K562 (cell line): ENCODE measurements around the gene SDHC. TPM values are rescaled to one million over a fixed set of nuclear protein-coding genes. Genes with fewer than 3 reads are reported as not detected.

Experiments
- CTBP1 ChIP-seq: fragments of 450-650 bp; IDR thresholded peaks from 2 replicates; pipeline ENCODE4 v1.6.1; 2016; ENCODE audit warnings: borderline replicate concordance
- CTCF ChIP-seq, 3 experiments: IDR thresholded peaks in 2 of 3; conservative IDR thresholded peaks in 1 of 3; 2 replicates each; pipeline ENCODE4 v1.5.1; 2011 to 2012; ENCODE audit warnings: low read length in 3 of 3, mild to moderate bottlenecking in 3 of 3, control low read depth in 2 of 3, improper control_type of control experiment in 1 of 3, inconsistent platforms in 1 of 3, low read depth in 1 of 3, mixed read lengths in 1 of 3, moderate library complexity in 1 of 3; ENCODE audit not compliant: insufficient read depth in 2 of 3
- ESRRA ChIP-seq: fragments of 450-650 bp; IDR thresholded peaks from 2 replicates; pipeline ENCODE4 v1.6.1; 2014; ENCODE audit warnings: low read depth, mild to moderate bottlenecking, moderate library complexity, borderline replicate concordance
- FOXJ3 ChIP-seq: sonication (generic); formaldehyde crosslinking; IDR thresholded peaks from 2 replicates; pipeline ENCODE4 v1.4.0; 2020; ENCODE audit warnings: mild to moderate bottlenecking, missing genetic modification reagents
- HDAC3 ChIP-seq: fragments of 450-650 bp; IDR thresholded peaks from 2 replicates; pipeline ENCODE4 v1.6.1; 2018; ENCODE audit warnings: borderline replicate concordance, mild to moderate bottlenecking, moderate library complexity; ENCODE audit not compliant: partially characterized antibody
- KDM1A ChIP-seq, 2 experiments: fragments of 450-650 bp; IDR thresholded peaks; 2 replicates each; pipeline ENCODE4 v1.6.1; 2016; ENCODE audit warnings: mild to moderate bottlenecking in 2 of 2
- NFE2 ChIP-seq: IDR thresholded peaks from 2 replicates; pipeline ENCODE4 v1.6.1; 2014; ENCODE audit warnings: antibody characterized with exemption, low read depth
- PHF20 ChIP-seq: fragments of 450-650 bp; IDR thresholded peaks from 2 replicates; pipeline ENCODE4 v1.6.1; 2018; ENCODE audit not compliant: partially characterized antibody
- POLR2AphosphoS5 ChIP-seq: IDR thresholded peaks from 2 replicates; pipeline ENCODE4 v1.6.1; 2011; ENCODE audit warnings: mild to moderate bottlenecking, low read depth, low read length, moderate library complexity; ENCODE audit not compliant: control insufficient read depth, insufficient read depth
- PRDM10 ChIP-seq: fragments of 450-650 bp; IDR thresholded peaks from 2 replicates; pipeline ENCODE4 v1.6.1; 2018; ENCODE audit not compliant: partially characterized antibody
- PRMT5 ChIP-seq: sonication (generic); formaldehyde crosslinking; IDR thresholded peaks from 2 replicates; pipeline ENCODE4 v1.5.0; 2020; ENCODE audit warnings: missing genetic modification reagents
- RAD21 ChIP-seq, 2 experiments: fragments of 250-450 bp in 1 of 2; fragments of 450-650 bp in 1 of 2; sonication (Bioruptor Pico) in 1 of 2; formaldehyde crosslinking in 1 of 2; IDR thresholded peaks in 1 of 2; conservative IDR thresholded peaks in 1 of 2; 2 replicates each; pipeline versions ENCODE4 v1.4.0 to v1.8.0; 2020 to 2022; ENCODE audit warnings: mild to moderate bottlenecking in 2 of 2, moderate library complexity in 1 of 2
- SAP30 ChIP-seq: fragments of 200-600 bp; sonication (generic); IDR thresholded peaks from 2 replicates; pipeline ENCODE4 v1.6.1; 2012; ENCODE audit warnings: borderline replicate concordance, low read depth, mild to moderate bottlenecking, moderate library complexity, low read length, control low read depth, inconsistent platforms; ENCODE audit not compliant: insufficient read depth, poor library complexity, severe bottlenecking
- SMAD1 ChIP-seq: fragments of 150-350 bp; IDR thresholded peaks from 2 replicates; pipeline ENCODE4 v1.6.1; 2014; ENCODE audit warnings: low read length, low read depth; ENCODE audit not compliant: partially characterized antibody
- TAF9B ChIP-seq: fragments of 450-650 bp; IDR thresholded peaks from 2 replicates; pipeline ENCODE4 v1.6.1; 2018; ENCODE audit warnings: mild to moderate bottlenecking; ENCODE audit not compliant: partially characterized antibody
- TRIM24 ChIP-seq, 2 experiments: fragments of 450-650 bp; IDR thresholded peaks; 2 replicates each; pipeline ENCODE4 v1.6.1; 2016
- XRCC5 ChIP-seq: fragments of 200-400 bp; formaldehyde crosslinking; IDR thresholded peaks from 2 replicates; pipeline ENCODE4 v1.6.1; 2017; ENCODE audit warnings: low read depth, mild to moderate bottlenecking, low read length
- ZNF512 ChIP-seq: IDR thresholded peaks from 2 replicates; pipeline ENCODE4 v1.6.1; 2016; ENCODE audit warnings: missing genetic modification characterization, missing compliant biosample characterization
- ZNF785 ChIP-seq: fragments of 250-450 bp; sonication (Bioruptor Pico); IDR thresholded peaks from 2 replicates; pipeline ENCODE4 v1.4.0; 2020; ENCODE audit warnings: mild to moderate bottlenecking
- ZNF79 ChIP-seq: fragments of 250-450 bp; sonication (Bioruptor Pico); IDR thresholded peaks from 2 replicates; pipeline ENCODE4 v1.4.0; 2020; ENCODE audit warnings: low read depth, mild to moderate bottlenecking, moderate library complexity
- polyA plus RNA-seq, 8 experiments: library from polyadenylated mRNA; depleted of rRNA in 4 of 8; stranded (reverse) in 5 of 8; unstranded in 3 of 8; fragments of >200 nt; fragmentation: Nextera tagmentation in 2 of 8; fragmentation: Illumina TruSeq in 1 of 8; extraction: Ambion mirVana in 2 of 8; extraction: Trizol in 1 of 8; gene quantifications; 2 replicates each; pipeline versions ENCODE4 v1.2.1 to v1.2.3, GENCODE V29; 2011 to 2014; ENCODE audit warnings: inconsistent platforms in 1 of 8, missing spikeins in 1 of 8
- total RNA-seq, 7 experiments: library from RNA; depleted of rRNA in 6 of 7; stranded (reverse); fragments of >200 nt in 6 of 7; fragmentation: Illumina TruSeq in 2 of 7; extraction: Trizol in 2 of 7; gene quantifications; 2 replicates each; pipeline versions ENCODE4 v1.2.1 to v1.2.3, GENCODE V29; 2011 to 2021; ENCODE audit warnings: low replicate concordance in 1 of 7

The SDHC gene
- total and polyA plus RNA-seq, 9 of the 15 experiments (the other 6 are each of a cell fraction or from before 2014, with no cell fraction given), result 7.7 to 309 (median 174) TPM

- TF ChIP-seq CTBP1 (0 out of 2 replicates have a peak, but pooled peaks have one; percentile 18), ZNF79 (no peak), ZNF785 (no peak), KDM1A (IDR thresholded peaks at IDR 0.05) (no peak), HDAC3 (no peak), FOXJ3 (no peak), ZNF512 (no peak), CTCF (IDR thresholded peaks at IDR 0.05 in 2 of 3, conservative IDR thresholded peaks at IDR 0.05 in 1 of 3; ENCODE audit: insufficient read depth in 2 of 3, low read depth in 1 of 3, low read length in 3 of 3) (no peak), RAD21 (CRISPR knock-in tag; conservative IDR thresholded peaks at IDR 0.05 in 1 of 2, IDR thresholded peaks at IDR 0.05 in 1 of 2) (no peak), NFE2 (no peak), POLR2AphosphoS5 (no peak), TAF9B (no peak), PRDM10 (no peak), ESRRA (peak; percentile 56; the same call in 1 of the 2 replicates), TRIM24 (IDR thresholded peaks at IDR 0.05) (no peak), PHF20 (no peak), SMAD1 (no peak), XRCC5 (no peak), PRMT5 (no peak), SAP30 (no peak)
These were observed 93.3 kb downstream of the SDHC start (continued) for GRCh38 chr1:161407451-161407985.
